ENCODE results near the gene SPRR2E.
"Not testable (repeated sequence)": the region's sequence is repeated elsewhere in the genome, so short reads cannot be mapped to it uniquely, and the experiment has no call there.

Gene SPRR2E

GRCh38 chr1:153094426-153094825 lies at the start of gene SPRR2E:
Gene SPRR2E, minus strand, starts transcription at chr1:153094526. Its CDS starts 775 bp downstream, at chr1:153093751.
- DNase-seq (ENCODE audit: low read depth in 2 of 2) = no peak

GRCh38 chr1:153141377-153141776 lies 47.1 kb upstream of the SPRR2E start:
- DNase-seq (ENCODE audit: low read depth in 2 of 2) = no peak

- no peak for DNase-seq (ENCODE audit: low read depth in 2 of 2)
Observed at GRCh38 chr1:153140484-153140883, 46.2 kb upstream of the SPRR2E start.

- DNase-seq (ENCODE audit: low read depth in 2 of 2) = no peak
Observed at GRCh38 chr1:153133743-153134142, 39.4 kb upstream of the SPRR2E start.

GRCh38 chr1:153133267-153133666 lies 38.9 kb upstream of the SPRR2E start:
- DNase-seq (ENCODE audit: low read depth in 2 of 2) = no peak

- DNase-seq (ENCODE audit: low read depth in 2 of 2) = not testable (repeated sequence)
Observed at GRCh38 chr1:153128688-153129087, 34.4 kb upstream of the SPRR2E start.

- DNase-seq (ENCODE audit: low read depth in 2 of 2) = no peak
Observed at GRCh38 chr1:153127296-153127695, 33.0 kb upstream of the SPRR2E start.

GRCh38 chr1:153125536-153125935 lies 31.2 kb upstream of the SPRR2E start:
- no peak for DNase-seq (ENCODE audit: low read depth in 2 of 2)

- not testable (repeated sequence) for DNase-seq (ENCODE audit: low read depth in 2 of 2)
Observed at GRCh38 chr1:153123793-153124192, 29.5 kb upstream of the SPRR2E start.

- no peak for DNase-seq (ENCODE audit: low read depth in 2 of 2)
Observed at GRCh38 chr1:153122831-153123421, 28.6 kb upstream of the SPRR2E start.

- DNase-seq (ENCODE audit: low read depth in 2 of 2) = no peak
Observed at GRCh38 chr1:153120945-153121344, 26.6 kb upstream of the SPRR2E start.

GRCh38 chr1:153119491-153119971 lies 25.2 kb upstream of the SPRR2E start:
- no peak for DNase-seq (ENCODE audit: low read depth in 2 of 2)

- not testable (repeated sequence) for DNase-seq (ENCODE audit: low read depth in 2 of 2)
Observed at GRCh38 chr1:153115264-153115663, 20.9 kb upstream of the SPRR2E start.

GRCh38 chr1:153113416-153113815 lies 19.1 kb upstream of the SPRR2E start, which contains the start of gene SPRR2F:
Gene SPRR2F, minus strand, starts transcription at chr1:153113516. Its CDS starts 783 bp downstream, at chr1:153112733.
- DNase-seq (ENCODE audit: low read depth in 2 of 2) = no peak

GRCh38 chr1:153112454-153112853 lies 18.1 kb upstream of the SPRR2E start:
- DNase-seq (ENCODE audit: low read depth in 2 of 2) = not testable (repeated sequence)

- no peak for DNase-seq (ENCODE audit: low read depth in 2 of 2)
Observed at GRCh38 chr1:153100245-153100644, 5.9 kb upstream of the SPRR2E start.

- DNase-seq (ENCODE audit: low read depth in 2 of 2) = no peak
Observed at GRCh38 chr1:153099461-153100045, 5.2 kb upstream of the SPRR2E start.

GRCh38 chr1:153095764-153096163 lies 1.4 kb upstream of the SPRR2E start:
- no peak for DNase-seq (ENCODE audit: low read depth in 2 of 2)

GRCh38 chr1:153087652-153088051 lies 6.7 kb downstream of the SPRR2E start:
- no peak for DNase-seq (ENCODE audit: low read depth in 2 of 2)

GRCh38 chr1:153081736-153082135 lies 12.6 kb downstream of the SPRR2E start:
- no peak for DNase-seq (ENCODE audit: low read depth in 2 of 2)

GRCh38 chr1:153072806-153073726 lies 21.3 kb downstream of the SPRR2E start:
- DNase-seq (ENCODE audit: low read depth in 2 of 2) = no peak

GRCh38 chr1:153071511-153071910 lies 22.8 kb downstream of the SPRR2E start, which contains the start of gene SPRR2B:
Gene SPRR2B, minus strand, starts transcription at chr1:153071611. Its CDS starts 772 bp downstream, at chr1:153070839.
- DNase-seq (ENCODE audit: low read depth in 2 of 2) = no peak
